Colonic mucosa (tissue), 4 donors: ENCODE measurements around the gene AGMAT. TPM values are rescaled to one million over a fixed set of nuclear protein-coding genes. Genes with fewer than 3 reads are reported as not detected.
A peak's percentile ranks its signal among the peaks of the same experiment; 100 is the strongest.

ENCODE experiments used
- DNase-seq: peaks from one replicate; pipeline ENCODE4 v3.0.0-alpha.2; 2020
- H3K27ac ChIP-seq: fragments of 200-600 bp; one replicate; pipeline ENCODE4 v1.8.0; 2021
- H3K27me3 ChIP-seq: fragments of 200-600 bp; one replicate; pipeline ENCODE4 v1.8.0; 2021
- H3K36me3 ChIP-seq: fragments of 200-600 bp; one replicate; pipeline ENCODE4 v1.8.0; 2021
- H3K4me1 ChIP-seq: fragments of 200-600 bp; one replicate; pipeline ENCODE4 v1.8.0; 2021; ENCODE audit warnings: mild to moderate bottlenecking
- H3K4me3 ChIP-seq: fragments of 200-600 bp; one replicate; pipeline ENCODE4 v1.8.0; 2021
- H3K9ac ChIP-seq, 2 donors: one replicate each; pipeline ENCODE4 v1.7.0; 2013; ENCODE audit warnings: control low read depth in 2 of 2, low read depth in 2 of 2, low read length in 2 of 2
- H3K9me3 ChIP-seq: fragments of 200-600 bp; one replicate; pipeline ENCODE4 v1.8.0; 2021
- CTCF ChIP-seq: fragments of 200-600 bp; IDR thresholded peaks from one replicate; pipeline ENCODE4 v1.8.0; 2022; ENCODE audit warnings: antibody characterized with exemption, mild to moderate bottlenecking
- intact Hi-C: fragments of 100-400 bp; cut with DNase I; formaldehyde crosslinking; loops from one replicate; pipeline ENCODE4 v1.14.1; 2022
- total RNA-seq, 2 donors: library from RNA; stranded (reverse); fragmentation: NEBNext Ultra II Directional in 1 of 2; extraction: Animal tissue kit (Norgen Biotek cat#: 25700) in 1 of 2; gene quantifications; one replicate each; pipeline ENCODE4 v1.2.1, GENCODE V29; 2021
- donor health status: healthy.
- donor health status: DM: no; HTN: no; CAD: no.
- donor health status: DM: no; HTN: no; CAD: no.

The AGMAT gene
- 10 to 100 TPM; 21.6 to 54.2 TPM for total RNA-seq

- Histone ChIP-seq H3K4me3 (peak within 1 kb of the TSS; percentile 56), H3K27ac (peak within 1 kb of the TSS; percentile 12), H3K9me3 (no peaks in the 10 kb centered on the region), H3K4me1 (peaks cover 4% of the 10 kb centered on the region), H3K27me3 (no peaks in the 10 kb centered on the region), H3K9ac (peak within 1 kb of the TSS; percentile 61 to 70), H3K36me3 (no peaks in the 10 kb centered on the region)
- intact Hi-C loops: loop anchor here (5.0 kb wide), 1 partner anchor 43 kb away; no protein-coding TSS in a partner anchor
- DNase-seq: peak; percentile 76
- no peak for TF ChIP-seq CTCF
Measured at GRCh38 chr1:15584489-15585363, at the start of gene AGMAT. AGMAT (minus strand) TSS chr1:15585051; CDS start chr1:15584967, 84 bp downstream.

GRCh38 chr1:15633756-15634420 is 49.0 kb upstream of the AGMAT start:
- H3K9ac ChIP-seq: no peak overlapping the region
- no peaks in the 10 kb centered on the region for H3K27me3 ChIP-seq
- H3K36me3 ChIP-seq: peaks cover 28% of the 10 kb centered on the region
- H3K27ac ChIP-seq: no peak overlapping the region
- DNase-seq: no peak
- no peak overlapping the region for H3K4me3 ChIP-seq
- no peaks in the 10 kb centered on the region for H3K4me1 ChIP-seq
- H3K9me3 ChIP-seq: no peaks in the 10 kb centered on the region
- intact Hi-C loops: no loop called here
- no peak for TF ChIP-seq CTCF

GRCh38 chr1:15628003-15628402 is 43.2 kb upstream of the AGMAT start:
- DNase-seq: no peak
- H3K4me1 ChIP-seq: peaks cover 10% of the 10 kb centered on the region
- intact Hi-C loops: loop anchor here (5.0 to 10.0 kb wide), 2 partner anchors 41 to 97 kb away; partner anchors contain the start of gene AGMAT
- H3K9ac ChIP-seq: no peak overlapping the region
- no peak overlapping the region for H3K4me3 ChIP-seq
- no peaks in the 10 kb centered on the region for H3K9me3 ChIP-seq
- H3K36me3 ChIP-seq: peaks cover 3% of the 10 kb centered on the region
- H3K27ac ChIP-seq: no peak overlapping the region
- no peaks in the 10 kb centered on the region for H3K27me3 ChIP-seq
- no peak for TF ChIP-seq CTCF

GRCh38 chr1:15627343-15627988 is 42.6 kb upstream of the AGMAT start:
- H3K27me3 ChIP-seq: no peaks in the 10 kb centered on the region
- intact Hi-C loops: loop anchor here (5.0 to 10.0 kb wide), 2 partner anchors 40 to 97 kb away; partner anchors contain the start of gene AGMAT
- no peak for DNase-seq
- no peaks in the 10 kb centered on the region for H3K9me3 ChIP-seq
- peaks cover 3% of the 10 kb centered on the region for H3K36me3 ChIP-seq
- no peak overlapping the region for H3K4me3 ChIP-seq
- peaks cover 10% of the 10 kb centered on the region for H3K4me1 ChIP-seq
- no peak overlapping the region for H3K27ac ChIP-seq
- no peak for TF ChIP-seq CTCF
- no peak overlapping the region for H3K9ac ChIP-seq

- no peak overlapping the region for H3K4me3 ChIP-seq
- no peak for DNase-seq
- H3K9me3 ChIP-seq: no peaks in the 10 kb centered on the region
- H3K27ac ChIP-seq: no peak overlapping the region
- no peak for TF ChIP-seq CTCF
- peaks cover 10% of the 10 kb centered on the region for H3K4me1 ChIP-seq
- intact Hi-C loops: loop anchor here (5.0 to 10.0 kb wide), 2 partner anchors 39 to 98 kb away; partner anchors contain the start of gene AGMAT
- H3K9ac ChIP-seq: no peak overlapping the region
- H3K27me3 ChIP-seq: no peaks in the 10 kb centered on the region
- peaks cover 3% of the 10 kb centered on the region for H3K36me3 ChIP-seq
Measured at GRCh38 chr1:15626269-15626950, 41.6 kb upstream of the AGMAT start.
